NCI-H2081 treated with DMSO at 0.1 percent for 48 hours (cell line): ENCODE data around the gene RTF2.

Experiments used
- DNase-seq: peaks from one replicate; lab custom pipeline; 2025; lab: John Stamatoyannopoulos, UW

Gene RTF2, protein sequence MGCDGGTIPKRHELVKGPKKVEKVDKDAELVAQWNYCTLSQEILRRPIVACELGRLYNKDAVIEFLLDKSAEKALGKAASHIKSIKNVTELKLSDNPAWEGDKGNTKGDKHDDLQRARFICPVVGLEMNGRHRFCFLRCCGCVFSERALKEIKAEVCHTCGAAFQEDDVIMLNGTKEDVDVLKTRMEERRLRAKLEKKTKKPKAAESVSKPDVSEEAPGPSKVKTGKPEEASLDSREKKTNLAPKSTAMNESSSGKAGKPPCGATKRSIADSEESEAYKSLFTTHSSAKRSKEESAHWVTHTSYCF

DNA sequence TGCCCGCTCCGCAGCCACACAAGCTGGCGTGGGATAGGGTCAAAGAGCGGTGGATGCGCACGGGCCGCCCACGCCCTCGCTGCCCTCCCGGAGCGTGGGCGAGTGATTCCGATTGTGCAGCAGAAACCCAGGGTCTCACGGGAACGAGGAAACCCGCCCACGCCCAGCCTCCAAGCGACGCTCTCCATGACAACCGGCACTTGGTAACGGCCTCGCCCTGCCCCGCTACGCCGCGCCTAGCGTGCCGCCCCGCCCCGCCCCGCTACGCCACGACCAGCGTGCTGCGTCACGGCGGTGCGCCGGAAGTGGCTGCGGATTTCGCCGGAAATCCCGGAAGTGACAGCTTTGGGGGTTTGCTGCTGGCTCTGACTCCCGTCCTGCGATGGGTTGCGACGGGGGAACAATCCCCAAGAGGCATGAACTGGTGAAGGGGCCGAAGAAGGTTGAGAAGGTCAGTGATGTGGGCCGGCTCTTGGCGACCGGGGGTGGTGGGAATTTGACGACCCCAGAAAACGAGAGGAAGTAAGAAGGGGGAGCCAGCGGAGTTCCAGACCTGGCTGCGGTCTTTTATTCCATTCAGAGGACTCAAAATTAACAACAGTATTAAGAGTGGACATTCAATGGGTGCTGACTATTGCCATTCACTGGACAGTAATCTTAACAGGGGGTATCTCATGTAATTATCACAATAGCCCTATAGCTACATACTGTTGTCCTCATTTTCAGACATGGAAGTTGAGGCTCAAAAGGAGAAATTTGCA lies at the start of gene RTF2:
RTF2 (plus strand) TSS at position 312 of the 761 bp plus-strand sequence; CDS start at position 383, 71 bp downstream.
- DNase-seq, result no peak

GRCh38 chr20:56420028-56420427 lies 48.4 kb upstream of the RTF2 start:
- no peak for DNase-seq

GRCh38 chr20:56420940-56421688 lies 47.3 kb upstream of the RTF2 start:
- no peak for DNase-seq

- DNase-seq, result no peak
Measured at GRCh38 chr20:56422076-56422823, 46.2 kb upstream of the RTF2 start.

DNA sequence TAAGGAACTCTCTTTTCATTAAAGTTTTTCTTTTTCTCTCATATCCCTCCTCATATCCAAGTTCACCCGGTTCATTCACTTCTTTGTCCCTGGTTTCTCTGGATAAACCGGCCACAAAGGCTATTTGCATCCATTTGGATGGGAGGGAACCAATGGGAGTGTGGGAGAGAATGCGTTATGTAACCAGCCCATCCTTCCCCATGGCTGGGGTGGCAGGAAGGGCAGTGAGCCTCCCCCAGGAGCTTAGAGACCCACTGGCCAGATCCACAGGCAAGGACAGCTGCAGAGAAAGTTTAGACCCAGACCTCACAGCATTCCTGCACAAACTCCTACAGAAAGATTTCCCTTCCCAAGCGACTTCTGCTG lies 45.6 kb upstream of the RTF2 start:
- no peak for DNase-seq

DNA sequence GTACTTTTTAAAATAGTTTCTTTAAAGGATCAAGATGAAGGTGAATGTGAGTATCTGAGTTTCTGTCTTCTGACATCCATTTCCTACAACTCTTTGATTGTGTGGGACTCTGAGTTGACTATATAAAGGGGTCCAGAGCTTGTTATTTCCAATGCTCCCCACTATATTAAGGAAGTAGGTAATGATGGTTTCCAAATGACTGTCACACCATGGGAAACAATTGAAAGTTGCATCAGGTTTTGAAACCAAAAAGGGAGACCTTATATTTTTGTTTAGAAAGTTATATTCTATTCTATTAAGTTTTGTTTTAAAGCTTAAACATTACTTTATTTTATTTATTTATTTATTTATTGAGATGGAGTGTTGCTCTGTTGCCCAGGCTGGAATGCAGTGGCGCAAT lies 45.2 kb upstream of the RTF2 start:
- DNase-seq, result no peak

DNA sequence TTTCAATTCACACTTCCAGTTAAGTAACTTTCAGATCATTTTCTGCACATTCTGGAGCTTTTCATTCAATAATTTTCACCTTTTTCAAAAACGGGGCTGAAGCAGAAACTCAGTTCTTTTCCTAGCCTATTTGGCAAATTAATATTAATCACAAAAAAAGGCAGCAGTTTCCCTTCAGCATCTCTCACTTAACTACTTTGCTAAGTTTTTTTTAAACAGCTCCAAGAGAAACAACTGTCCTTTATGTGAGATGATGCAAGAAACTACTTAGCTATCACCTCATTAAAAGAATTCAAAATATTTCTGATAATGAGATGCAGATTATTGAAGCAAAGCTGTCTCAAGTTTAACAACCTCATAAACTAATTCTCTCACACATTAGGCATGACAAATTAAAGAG lies 44.5 kb upstream of the RTF2 start:
- no peak for DNase-seq

GRCh38 chr20:56424931-56425330 lies 43.5 kb upstream of the RTF2 start:
- no peak for DNase-seq

DNA sequence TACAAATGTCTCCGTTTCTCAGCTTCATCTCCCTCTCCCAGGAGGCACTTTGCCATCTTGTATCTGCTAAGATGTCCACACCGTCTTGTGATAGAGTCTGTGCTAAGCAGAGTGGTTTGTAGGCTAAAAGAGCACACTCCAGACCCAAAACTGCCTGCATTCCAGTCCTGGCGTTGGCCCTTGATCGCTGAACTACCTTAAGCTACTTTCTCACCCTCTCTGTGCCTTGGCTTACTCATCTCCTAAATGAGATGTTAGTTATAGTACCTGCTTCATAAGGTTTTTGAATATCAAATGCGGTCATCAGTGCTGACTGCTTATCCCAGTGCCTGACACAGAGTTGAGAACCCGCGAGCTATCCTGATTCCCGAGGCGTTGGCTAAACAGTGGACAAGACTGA lies 42.4 kb upstream of the RTF2 start:
- no peak for DNase-seq

- DNase-seq, result no peak
Measured at GRCh38 chr20:56426926-56427325, 41.5 kb upstream of the RTF2 start.

- DNase-seq, result no peak
Measured at GRCh38 chr20:56427797-56428196, 40.6 kb upstream of the RTF2 start.

DNA sequence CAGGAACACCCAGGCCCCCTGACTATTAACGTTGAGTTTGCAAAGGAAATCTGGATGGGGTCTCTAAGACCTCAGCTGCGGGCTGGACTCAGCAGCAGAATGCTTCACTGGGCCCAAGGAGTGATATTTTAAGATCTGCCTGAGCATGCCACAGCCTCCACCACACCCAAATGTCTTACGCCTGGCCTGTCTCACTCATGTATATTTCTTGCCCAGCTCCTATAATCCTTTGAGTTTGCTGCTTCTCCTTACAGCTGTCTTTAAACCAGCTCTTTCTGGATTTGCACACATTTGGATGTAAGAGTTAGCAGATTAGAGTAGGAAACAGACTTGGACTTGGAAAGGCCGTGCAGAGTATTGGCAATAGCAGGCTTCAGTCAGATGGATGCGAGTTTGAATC lies 40.0 kb upstream of the RTF2 start:
- no peak for DNase-seq

GRCh38 chr20:56428881-56429280 lies 39.5 kb upstream of the RTF2 start:
- DNase-seq, result no peak

DNA sequence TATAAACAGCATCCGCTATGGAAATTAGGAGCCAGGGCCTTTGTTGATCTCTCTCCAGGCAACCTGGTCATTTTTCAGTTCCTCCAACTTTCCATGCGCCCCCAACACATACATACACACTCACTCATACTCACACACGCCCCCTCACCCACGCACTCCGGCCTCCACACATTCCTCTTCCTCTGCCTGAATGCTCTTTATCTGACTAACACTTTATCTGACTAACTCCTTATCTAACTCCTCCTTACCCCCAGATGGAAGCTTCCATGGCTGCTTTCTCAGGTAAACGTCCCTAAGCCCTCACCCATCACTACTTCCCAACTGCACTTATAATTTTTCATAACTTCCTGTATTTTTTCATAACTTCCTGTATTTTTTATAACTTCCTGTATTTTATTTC lies 38.9 kb upstream of the RTF2 start:
- no peak for DNase-seq

- DNase-seq, result no peak
Measured at GRCh38 chr20:56429941-56430340, 38.5 kb upstream of the RTF2 start.

DNA sequence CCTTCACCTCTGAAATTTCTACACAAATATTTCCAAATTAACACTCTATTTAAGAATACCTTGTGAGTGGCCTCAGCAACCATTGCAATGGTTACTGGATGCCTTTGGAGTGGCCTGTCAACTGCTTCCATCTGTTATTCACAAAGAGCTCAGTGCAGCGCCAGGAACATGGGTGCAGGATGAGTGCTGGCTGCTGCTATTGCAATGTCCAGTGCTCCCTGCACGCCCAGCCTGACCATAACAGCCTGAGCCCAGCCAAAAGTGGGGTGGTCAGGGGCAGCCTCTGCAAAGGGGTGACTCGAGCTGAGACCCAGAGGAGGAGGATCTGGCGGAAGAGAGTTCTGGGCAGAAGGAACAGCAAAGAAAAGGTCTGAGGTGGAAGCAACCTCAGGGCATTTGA lies 38.0 kb upstream of the RTF2 start:
- no peak for DNase-seq

DNA sequence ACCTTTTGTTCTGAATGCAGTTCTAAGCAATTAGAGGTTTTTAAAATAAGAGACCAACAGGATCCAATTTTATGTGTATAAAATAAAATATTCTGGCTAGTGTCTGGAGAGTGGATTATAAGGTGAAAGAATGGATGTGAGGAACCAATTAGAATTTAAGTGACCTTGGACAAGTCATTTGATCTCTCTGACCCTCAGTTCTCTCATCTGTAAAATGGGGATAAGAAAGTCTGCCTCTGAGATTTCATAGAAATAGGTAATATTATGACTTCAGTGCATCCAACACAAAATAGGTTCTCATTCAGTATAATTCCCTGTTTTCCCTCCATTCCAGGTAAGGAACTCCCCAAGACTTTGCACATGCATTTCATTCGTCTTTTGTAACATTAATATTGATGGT lies 37.5 kb upstream of the RTF2 start:
- no peak for DNase-seq

GRCh38 chr20:56431471-56431870 lies 37.0 kb upstream of the RTF2 start:
- DNase-seq, result no peak

DNA sequence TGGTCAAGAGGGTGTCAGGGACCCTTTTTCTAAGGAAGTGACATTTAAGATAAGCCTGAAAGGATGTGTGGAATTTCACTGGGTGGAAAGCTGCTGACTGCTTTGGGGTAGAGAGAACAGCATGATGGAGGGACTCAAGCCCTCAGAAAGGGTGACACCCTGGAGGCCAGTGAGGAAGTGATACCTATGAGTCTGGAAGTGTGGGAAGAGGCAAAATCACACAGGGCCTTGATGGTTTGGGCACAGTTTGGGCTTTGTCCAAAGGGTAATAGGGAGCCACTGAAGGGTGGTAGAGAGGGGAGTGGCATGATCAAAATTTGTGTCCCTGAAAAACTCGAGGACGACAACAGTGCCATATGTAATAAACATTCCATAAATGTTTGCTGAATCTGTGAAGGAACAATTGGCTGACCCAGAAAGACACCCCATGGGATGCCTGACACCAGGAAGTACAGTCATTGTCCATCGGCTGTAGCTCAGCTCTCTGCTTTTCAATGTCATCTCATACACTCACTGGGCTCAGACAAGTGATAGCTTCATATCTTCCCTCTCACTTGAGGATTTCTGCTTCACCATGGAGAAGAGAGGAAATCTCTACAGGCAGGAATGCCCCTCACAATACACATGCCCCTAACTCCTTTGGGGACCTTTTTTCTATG lies 35.1 kb upstream of the RTF2 start:
- DNase-seq, result no peak

GRCh38 chr20:56433880-56434255 lies 34.6 kb upstream of the RTF2 start:
- DNase-seq, result no peak

- no peak for DNase-seq
Measured at GRCh38 chr20:56437196-56437960, 31.0 kb upstream of the RTF2 start.
